ENCODE results near the gene TBC1D10A.

Gene TBC1D10A

GRCh38 chr22:30308518-30309230 lies 18.1 kb downstream of the TBC1D10A start:
- TF ChIP-seq SIN3A (IDR thresholded peaks at IDR 0.05; ENCODE audit: borderline replicate concordance, insufficient read depth, low read length) (no peak), TAF1 (IDR thresholded peaks at IDR 0.05; ENCODE audit: borderline replicate concordance, insufficient read depth, low read length) (no peak), FOXP2 (optimal IDR thresholded peaks at IDR 0.05; ENCODE audit: borderline replicate concordance, extremely low read depth, extremely low read length, insufficient read depth) (no peak), REST (IDR thresholded peaks at IDR 0.05; ENCODE audit: insufficient read depth in 1 of 2, low read depth in 2 of 2, low read length in 2 of 2) (no peak), POLR2AphosphoS5 (IDR thresholded peaks at IDR 0.05; ENCODE audit: low read depth, low read length) (no peak)

- TF ChIP-seq TAF1 (IDR thresholded peaks at IDR 0.05; ENCODE audit: borderline replicate concordance, insufficient read depth, low read length), result no peak
- no peak for TF ChIP-seq REST (IDR thresholded peaks at IDR 0.05; ENCODE audit: insufficient read depth in 1 of 2, low read depth in 2 of 2, low read length in 2 of 2)
- no peak for TF ChIP-seq SIN3A (IDR thresholded peaks at IDR 0.05; ENCODE audit: borderline replicate concordance, insufficient read depth, low read length)
- TF ChIP-seq POLR2AphosphoS5 (IDR thresholded peaks at IDR 0.05; ENCODE audit: low read depth, low read length), result no peak
- TF ChIP-seq FOXP2 (optimal IDR thresholded peaks at IDR 0.05; ENCODE audit: borderline replicate concordance, extremely low read depth, extremely low read length, insufficient read depth), result no peak
Observed at GRCh38 chr22:30308093-30308492, 18.6 kb downstream of the TBC1D10A start.

- no peak for TF ChIP-seq TAF1 (IDR thresholded peaks at IDR 0.05; ENCODE audit: borderline replicate concordance, insufficient read depth, low read length)
- TF ChIP-seq REST (IDR thresholded peaks at IDR 0.05; ENCODE audit: insufficient read depth in 1 of 2, low read depth in 2 of 2, low read length in 2 of 2), result no peak
- no peak for TF ChIP-seq FOXP2 (optimal IDR thresholded peaks at IDR 0.05; ENCODE audit: borderline replicate concordance, extremely low read depth, extremely low read length, insufficient read depth)
- no peak for TF ChIP-seq SIN3A (IDR thresholded peaks at IDR 0.05; ENCODE audit: borderline replicate concordance, insufficient read depth, low read length)
- TF ChIP-seq POLR2AphosphoS5 (IDR thresholded peaks at IDR 0.05; ENCODE audit: low read depth, low read length), result no peak
Observed at GRCh38 chr22:30307041-30307574, 19.6 kb downstream of the TBC1D10A start.

- TF ChIP-seq SIN3A (IDR thresholded peaks at IDR 0.05; ENCODE audit: borderline replicate concordance, insufficient read depth, low read length) (no peak), REST (IDR thresholded peaks at IDR 0.05; ENCODE audit: insufficient read depth in 1 of 2, low read depth in 2 of 2, low read length in 2 of 2) (no peak), TAF1 (IDR thresholded peaks at IDR 0.05; ENCODE audit: borderline replicate concordance, insufficient read depth, low read length) (no peak), POLR2AphosphoS5 (IDR thresholded peaks at IDR 0.05; ENCODE audit: low read depth, low read length) (no peak), FOXP2 (optimal IDR thresholded peaks at IDR 0.05; ENCODE audit: borderline replicate concordance, extremely low read depth, extremely low read length, insufficient read depth) (no peak)
Observed at GRCh38 chr22:30306627-30307011, 20.1 kb downstream of the TBC1D10A start.
